ENCODE data around the gene GDI1. TPM values are rescaled to one million over a fixed set of nuclear protein-coding genes. Genes with fewer than 3 reads are reported as not detected.
A peak's percentile ranks its signal among the peaks of the same experiment; 100 is the strongest.

GDI1 gene
- total RNA-seq, 4 donors from 2014 or later = 105 to 160 (median 121) TPM

GRCh38 chrX:154478728-154479622 is 42.0 kb downstream of the GDI1 start, which contains the start of gene LAGE3:
TSS of gene LAGE3 (minus strand) at chrX:154479281. CDS start at chrX:154478915, 366 bp downstream.
- 47% methylated on average over 11 of the region's 85 CpGs; no CpG with 5 or more reads in 1 of the 2 donors for WGBS, 2 donors (ENCODE audit: low coverage in 1 of 2)
- no peaks in the 10 kb centered on the region for H3K27me3 ChIP-seq
- peak within 1 kb of the TSS; percentile 60 to 87 (median 84) for H3K27ac ChIP-seq
- TF ChIP-seq POLR2A (IDR thresholded peaks at IDR 0.05) = peak; percentile 29 to 45
- peak; percentile 31 for TF ChIP-seq POLR2AphosphoS5 (IDR thresholded peaks at IDR 0.05)
- no peak for TF ChIP-seq CTCF (IDR thresholded peaks at IDR 0.05)
- peaks cover 0 to 10% (median 3%) of the 10 kb centered on the region in 3 donors for H3K4me1 ChIP-seq
- peak within 1 kb of the TSS; percentile 41 to 59 for H3K4me3 ChIP-seq
- ATAC-seq = peak; percentile 95
- H3K9me3 ChIP-seq = no peaks in the 10 kb centered on the region
- no peaks in the 10 kb centered on the region for H3K36me3 ChIP-seq

GRCh38 chrX:154481195-154481594 is 44.2 kb downstream of the GDI1 start:
- Histone ChIP-seq H3K27ac (no peak overlapping the region), H3K4me3 (no peak overlapping the region), H3K9me3 (no peaks in the 10 kb centered on the region), H3K4me1 (peaks cover 0 to 30% (median 7%) of the 10 kb centered on the region in 3 donors), H3K36me3 (peaks cover 0 to 9% of the 10 kb centered on the region in 2 donors), H3K27me3 (no peaks in the 10 kb centered on the region)
- ATAC-seq = no peak
- TF ChIP-seq POLR2AphosphoS5 (IDR thresholded peaks at IDR 0.05) (no peak), CTCF (IDR thresholded peaks at IDR 0.05) (no peak), EP300 (IDR thresholded peaks at IDR 0.05) (no peak), POLR2A (IDR thresholded peaks at IDR 0.05) (no peak)
- WGBS, 2 donors (ENCODE audit: low coverage in 1 of 2) = 87 to 100% methylated on average over 1 to 3 of the region's 5 CpGs

GRCh38 chrX:154481911-154482601 is 45.1 kb downstream of the GDI1 start:
- Histone ChIP-seq H3K27me3 (no peaks in the 10 kb centered on the region), H3K4me1 (peaks cover 0 to 34% (median 7%) of the 10 kb centered on the region in 3 donors), H3K27ac (no peak overlapping the region), H3K4me3 (no peak overlapping the region), H3K9me3 (no peaks in the 10 kb centered on the region), H3K36me3 (peaks cover 0 to 9% of the 10 kb centered on the region in 2 donors)
- TF ChIP-seq EP300 (IDR thresholded peaks at IDR 0.05) (no peak), POLR2AphosphoS5 (IDR thresholded peaks at IDR 0.05) (no peak), CTCF (IDR thresholded peaks at IDR 0.05) (no peak), POLR2A (IDR thresholded peaks at IDR 0.05) (no peak)
- 66 to 78% methylated on average over 5 to 6 of the region's 14 CpGs for WGBS, 2 donors (ENCODE audit: low coverage in 1 of 2)
- ATAC-seq = no peak

- TF ChIP-seq POLR2AphosphoS5 (IDR thresholded peaks at IDR 0.05) (no peak), CTCF (IDR thresholded peaks at IDR 0.05) (no peak), EP300 (IDR thresholded peaks at IDR 0.05) (no peak), POLR2A (IDR thresholded peaks at IDR 0.05) (no peak)
- ATAC-seq = no peak
- no peaks in the 10 kb centered on the region for H3K27me3 ChIP-seq
- no peaks in the 10 kb centered on the region for H3K9me3 ChIP-seq
- no peak overlapping the region for H3K27ac ChIP-seq
- no peak overlapping the region for H3K4me3 ChIP-seq
- H3K36me3 ChIP-seq = peaks cover 0 to 14% of the 10 kb centered on the region in 2 donors
- WGBS, 2 donors (ENCODE audit: low coverage in 1 of 2) = 68% methylated on average over 3 of the region's 7 CpGs; no CpG with 5 or more reads in 1 of the 2 donors
- peaks cover 0 to 38% (median 7%) of the 10 kb centered on the region in 3 donors for H3K4me1 ChIP-seq
Observed at GRCh38 chrX:154482786-154483185, 45.8 kb downstream of the GDI1 start.

Data from gastroesophageal sphincter (tissue), 4 donors.